Measurements from ENCODE around the gene RTL9.

GRCh38 chrX:110310896-110311295, 47.8 kb upstream of the RTL9 start:
- TF ChIP-seq, protein P1, sequence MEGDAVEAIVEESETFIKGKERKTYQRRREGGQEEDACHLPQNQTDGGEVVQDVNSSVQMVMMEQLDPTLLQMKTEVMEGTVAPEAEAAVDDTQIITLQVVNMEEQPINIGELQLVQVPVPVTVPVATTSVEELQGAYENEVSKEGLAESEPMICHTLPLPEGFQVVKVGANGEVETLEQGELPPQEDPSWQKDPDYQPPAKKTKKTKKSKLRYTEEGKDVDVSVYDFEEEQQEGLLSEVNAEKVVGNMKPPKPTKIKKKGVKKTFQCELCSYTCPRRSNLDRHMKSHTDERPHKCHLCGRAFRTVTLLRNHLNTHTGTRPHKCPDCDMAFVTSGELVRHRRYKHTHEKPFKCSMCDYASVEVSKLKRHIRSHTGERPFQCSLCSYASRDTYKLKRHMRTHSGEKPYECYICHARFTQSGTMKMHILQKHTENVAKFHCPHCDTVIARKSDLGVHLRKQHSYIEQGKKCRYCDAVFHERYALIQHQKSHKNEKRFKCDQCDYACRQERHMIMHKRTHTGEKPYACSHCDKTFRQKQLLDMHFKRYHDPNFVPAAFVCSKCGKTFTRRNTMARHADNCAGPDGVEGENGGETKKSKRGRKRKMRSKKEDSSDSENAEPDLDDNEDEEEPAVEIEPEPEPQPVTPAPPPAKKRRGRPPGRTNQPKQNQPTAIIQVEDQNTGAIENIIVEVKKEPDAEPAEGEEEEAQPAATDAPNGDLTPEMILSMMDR (conservative IDR thresholded peaks at IDR 0.05 in 1 of 2, IDR thresholded peaks at IDR 0.05 in 1 of 2; ENCODE audit: extremely low read depth in 1 of 2, insufficient read depth in 1 of 2, low read depth in 1 of 2, low read length in 2 of 2): no peak
- TF ChIP-seq EZH2 (IDR thresholded peaks at IDR 0.05; ENCODE audit: borderline replicate concordance, low read length): no peak

All from mammary epithelial cell (primary cell).